Hepatocyte (in vitro differentiated cells): ENCODE measurements around the gene GAB1.

Experiments
- CTCF ChIP-seq: fragments of 200-600 bp; sonication (generic); IDR thresholded peaks from 2 replicates; pipeline ENCODE4 v1.5.1; 2016; ENCODE audit warnings: antibody characterized with exemption, mild to moderate bottlenecking; ENCODE audit not compliant: poor library complexity
- EZH2 ChIP-seq: fragments of 200-600 bp; sonication (generic); IDR thresholded peaks from 2 replicates; pipeline ENCODE4 v1.6.1; 2016; ENCODE audit warnings: antibody characterized with exemption, mild to moderate bottlenecking, borderline replicate concordance

GRCh38 chr4:143372093-143372915 lies 35.6 kb downstream of the GAB1 start:
- no peak for TF ChIP-seq EZH2
- no peak for TF ChIP-seq CTCF
